SK-N-SH treated with all-trans-retinoic acid at 6 μM for 48 hours (cell line): ENCODE data around the gene HRNR.
A peak's percentile ranks its signal among the peaks of the same experiment; 100 is the strongest.

ENCODE experiments used
- ATAC-seq: fragments of 200-7000 bp; cut with Tn5 transposase; 3 replicates; pipeline ENCODE4 v1.9.1; 2020; ENCODE audit warnings: mild to moderate bottlenecking, moderate library complexity
- ARNTL ChIP-seq: fragments of 450-650 bp; formaldehyde crosslinking; IDR thresholded peaks from 2 replicates; pipeline ENCODE4 v1.5.0; 2020; ENCODE audit warnings: low read depth, mild to moderate bottlenecking, moderate library complexity, borderline replicate concordance
- BACH2 ChIP-seq: fragments of 250-450 bp; sonication (Bioruptor Pico); IDR thresholded peaks from 2 replicates; pipeline ENCODE4 v1.9.0; 2021; ENCODE audit warnings: mild to moderate bottlenecking, borderline replicate concordance
- CREB5 ChIP-seq: fragments of 250-450 bp; sonication (Bioruptor Pico); IDR thresholded peaks from 2 replicates; pipeline ENCODE4 v1.5.1; 2020; ENCODE audit warnings: low read depth, mild to moderate bottlenecking, moderate library complexity
- CSDC2 ChIP-seq: fragments of 250-450 bp; sonication (Bioruptor Pico); IDR thresholded peaks from 2 replicates; pipeline ENCODE4 v1.5.0; 2020; ENCODE audit warnings: mild to moderate bottlenecking, moderate library complexity
- CSRNP3 ChIP-seq: fragments of 250-450 bp; sonication (Bioruptor Pico); IDR thresholded peaks from 2 replicates; pipeline ENCODE4 v1.5.1; 2021; ENCODE audit warnings: mild to moderate bottlenecking, moderate library complexity
- ESRRG ChIP-seq: fragments of 250-450 bp; sonication (Bioruptor Pico); IDR thresholded peaks from 2 replicates; pipeline ENCODE4 v1.6.1; 2021; ENCODE audit warnings: mild to moderate bottlenecking
- GLIS3 ChIP-seq: fragments of 250-450 bp; sonication (Bioruptor Pico); IDR thresholded peaks from 2 replicates; pipeline ENCODE4 v1.5.0; 2020; ENCODE audit warnings: mild to moderate bottlenecking, moderate library complexity
- ISL1 ChIP-seq: fragments of 250-450 bp; sonication (Bioruptor Pico); IDR thresholded peaks from 2 replicates; pipeline ENCODE4 v2.1.2; 2022; ENCODE audit warnings: mild to moderate bottlenecking, moderate library complexity
- OSR1 ChIP-seq: fragments of 250-450 bp; sonication (Bioruptor Pico); IDR thresholded peaks from 2 replicates; pipeline ENCODE4 v1.8.0; 2022; ENCODE audit warnings: moderate library complexity, mild to moderate bottlenecking, inconsistent platforms
- RARB ChIP-seq: fragments of 250-450 bp; sonication (Bioruptor Pico); IDR thresholded peaks from 2 replicates; pipeline ENCODE4 v1.8.0; 2021; ENCODE audit warnings: mild to moderate bottlenecking, moderate library complexity
- SNAI2 ChIP-seq: fragments of 250-450 bp; sonication (Bioruptor Pico); IDR thresholded peaks from 2 replicates; pipeline ENCODE4 v1.5.0; 2020; ENCODE audit warnings: mild to moderate bottlenecking, moderate library complexity
- TCF4 ChIP-seq: fragments of 250-450 bp; sonication (Bioruptor Pico); IDR thresholded peaks from 2 replicates; pipeline ENCODE4 v1.8.0; 2021; ENCODE audit warnings: mild to moderate bottlenecking, moderate library complexity, borderline replicate concordance
- TOX ChIP-seq: fragments of 250-450 bp; sonication (Bioruptor Pico); IDR thresholded peaks from 2 replicates; pipeline ENCODE4 v1.8.0; 2021; ENCODE audit warnings: mild to moderate bottlenecking, moderate library complexity, borderline replicate concordance
- TSHZ2 ChIP-seq: fragments of 250-450 bp; sonication (Bioruptor Pico); IDR thresholded peaks from 2 replicates; pipeline ENCODE4 v1.5.0; 2020; ENCODE audit warnings: mild to moderate bottlenecking, moderate library complexity
- ZC3H10 ChIP-seq: fragments of 250-450 bp; sonication (Bioruptor Pico); IDR thresholded peaks from 2 replicates; pipeline ENCODE4 v1.5.1; 2021; ENCODE audit warnings: mild to moderate bottlenecking, moderate library complexity
- ZFP3 ChIP-seq: fragments of 250-450 bp; sonication (Bioruptor Pico); IDR thresholded peaks from 2 replicates; pipeline ENCODE4 v1.5.0; 2020; ENCODE audit warnings: mild to moderate bottlenecking, moderate library complexity
- ZFP30 ChIP-seq: fragments of 450-650 bp; formaldehyde crosslinking; IDR thresholded peaks from 2 replicates; pipeline ENCODE4 v1.5.0; 2022; ENCODE audit warnings: mild to moderate bottlenecking, moderate library complexity
- ZNF565 ChIP-seq: fragments of 450-650 bp; formaldehyde crosslinking; conservative IDR thresholded peaks from 2 replicates; pipeline ENCODE4 v1.5.0; 2020; ENCODE audit warnings: low read depth, mild to moderate bottlenecking, moderate library complexity
- ZNF70 ChIP-seq: fragments of 450-650 bp; formaldehyde crosslinking; IDR thresholded peaks from 2 replicates; pipeline ENCODE4 v1.5.0; 2020; ENCODE audit warnings: mild to moderate bottlenecking, moderate library complexity
- ZNF8 ChIP-seq: fragments of 450-650 bp; formaldehyde crosslinking; IDR thresholded peaks from 2 replicates; pipeline ENCODE4 v1.5.0; 2020; ENCODE audit warnings: mild to moderate bottlenecking, moderate library complexity
- TF ChIP-seq, protein P1 (sequence below): fragments of 250-450 bp; sonication (Bioruptor Pico); IDR thresholded peaks from 2 replicates; pipeline ENCODE4 v1.8.0; 2021; ENCODE audit warnings: low read depth, mild to moderate bottlenecking, moderate library complexity, borderline replicate concordance

HRNR gene

DNA sequence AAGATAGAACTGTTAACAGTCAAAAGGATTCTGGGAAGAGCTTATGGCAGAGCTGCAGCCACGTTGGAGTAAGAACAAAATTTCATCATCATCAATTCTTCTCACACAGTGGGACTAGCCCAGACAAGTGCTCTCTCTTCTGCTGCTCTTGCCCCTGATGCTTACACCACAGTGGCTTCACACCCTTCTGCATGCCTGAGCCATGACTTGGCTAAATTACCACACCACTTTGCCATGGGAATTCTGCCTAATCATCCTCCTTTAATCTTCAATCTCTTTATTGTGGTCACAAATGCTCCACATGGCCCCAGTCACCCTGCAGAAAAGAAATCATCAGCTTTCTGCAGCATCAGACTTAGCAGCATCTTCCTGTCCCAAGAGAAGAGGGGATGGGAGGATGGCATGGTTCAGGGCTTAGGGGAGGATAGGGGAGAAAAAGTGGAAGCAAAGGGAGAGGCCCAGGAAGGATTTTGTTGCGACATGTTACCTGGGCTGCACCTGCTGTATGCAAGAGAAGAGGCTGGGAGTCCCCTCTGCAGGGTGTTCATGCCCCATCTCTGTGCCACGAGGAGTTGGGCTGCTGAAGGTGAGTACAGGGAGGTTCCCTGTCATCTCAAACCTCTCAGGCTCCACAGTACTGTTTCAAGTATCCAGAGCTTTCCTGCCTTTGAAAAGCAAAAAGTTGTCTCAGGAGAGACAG, 56.0 kb downstream of the HRNR start:
- peak; percentile 46 for ATAC-seq

DNA sequence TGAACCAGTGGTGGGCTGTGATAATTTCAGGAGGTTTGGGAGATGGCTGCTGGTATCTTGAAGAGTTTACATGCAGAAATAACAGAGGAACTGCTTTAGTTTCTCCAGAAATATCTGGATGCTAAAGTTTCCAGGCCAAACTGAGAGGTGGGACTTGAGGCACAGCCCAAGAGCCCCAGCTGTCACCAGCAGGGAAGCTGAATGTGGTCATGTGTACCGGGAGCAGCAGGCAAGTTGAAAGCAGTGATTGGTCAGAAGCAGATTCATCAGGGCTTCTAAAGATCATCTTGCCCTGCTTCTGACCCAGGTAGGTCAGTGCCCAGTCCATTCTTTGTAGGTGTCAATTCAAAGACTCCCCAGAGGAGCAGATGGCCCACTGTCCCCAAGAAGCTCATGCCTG, 57.0 kb downstream of the HRNR start:
- no peak for ATAC-seq
- TF ChIP-seq ISL1 (CRISPR knock-in tag) (no peak), OSR1 (CRISPR knock-in tag) (no peak), BACH2 (no peak), TOX (CRISPR knock-in tag) (no peak), ZFP3 (CRISPR knock-in tag) (no peak), TSHZ2 (CRISPR knock-in tag) (no peak), ZFP30 (CRISPR knock-in tag) (no peak), ZNF70 (no peak), TCF4 (no peak), ESRRG (CRISPR knock-in tag) (no peak)
- TF ChIP-seq, protein P1, sequence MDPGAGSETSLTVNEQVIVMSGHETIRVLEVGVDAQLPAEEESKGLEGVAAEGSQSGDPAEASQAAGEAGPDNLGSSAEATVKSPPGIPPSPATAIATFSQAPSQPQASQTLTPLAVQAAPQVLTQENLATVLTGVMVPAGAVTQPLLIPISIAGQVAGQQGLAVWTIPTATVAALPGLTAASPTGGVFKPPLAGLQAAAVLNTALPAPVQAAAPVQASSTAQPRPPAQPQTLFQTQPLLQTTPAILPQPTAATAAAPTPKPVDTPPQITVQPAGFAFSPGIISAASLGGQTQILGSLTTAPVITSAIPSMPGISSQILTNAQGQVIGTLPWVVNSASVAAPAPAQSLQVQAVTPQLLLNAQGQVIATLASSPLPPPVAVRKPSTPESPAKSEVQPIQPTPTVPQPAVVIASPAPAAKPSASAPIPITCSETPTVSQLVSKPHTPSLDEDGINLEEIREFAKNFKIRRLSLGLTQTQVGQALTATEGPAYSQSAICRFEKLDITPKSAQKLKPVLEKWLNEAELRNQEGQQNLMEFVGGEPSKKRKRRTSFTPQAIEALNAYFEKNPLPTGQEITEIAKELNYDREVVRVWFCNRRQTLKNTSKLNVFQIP (CRISPR knock-in tag), result no peak
- TF ChIP-seq, all 23 proteins: peak for 0

More for the DNA sequence above, 56.0 kb downstream of the HRNR start:
- TF ChIP-seq CSRNP3 (CRISPR knock-in tag), result no peak
- TF ChIP-seq OSR1 (CRISPR knock-in tag), result no peak
- no peak for TF ChIP-seq BACH2
- TF ChIP-seq ARNTL, result no peak
- TF ChIP-seq, protein P1 (CRISPR knock-in tag), result no peak; the same call in 1 of the 2 replicates
- TF ChIP-seq ZNF565 (CRISPR knock-in tag), result no peak

- TF ChIP-seq ESRRG (CRISPR knock-in tag) (no peak), ZNF565 (CRISPR knock-in tag) (no peak), CSDC2 (CRISPR knock-in tag) (no peak), TOX (CRISPR knock-in tag) (no peak), TCF4 (no peak), ZC3H10 (no peak), SNAI2 (CRISPR knock-in tag) (no peak), CREB5 (no peak), BACH2 (no peak), ZFP3 (CRISPR knock-in tag) (no peak), RARB (CRISPR knock-in tag) (no peak), ZNF8 (no peak), GLIS3 (no peak), ISL1 (CRISPR knock-in tag) (no peak)
- TF ChIP-seq, protein P1 (CRISPR knock-in tag), result no peak
- TF ChIP-seq, all 23 proteins: peak for 0
- no peak for ATAC-seq
Measured at GRCh38 chr1:152165286-152166077, 58.5 kb downstream of the HRNR start.
